ENCODE results near the gene ITIH1. TPM values are rescaled to one million over a fixed set of nuclear protein-coding genes. Genes with fewer than 3 reads are reported as not detected.
A peak's percentile ranks its signal among the peaks of the same experiment; 100 is the strongest.

The ITIH1 gene
- total RNA-seq, 1 experiment from 2014 or later: 0.26 TPM

- ATAC-seq (peak; percentile 96), DNase-seq (ENCODE audit: low spot score) (peak; percentile 95)
- Mint-ChIP-seq H3K27ac (peak within 1 kb of the TSS; percentile 95), H3K27me3 (ENCODE audit: low read depth) (no peaks in the 10 kb centered on the region), H3K4me3 (peak within 1 kb of the TSS; percentile 90), H3K4me1 (peaks cover 6% of the 10 kb centered on the region), H3K36me3 (peaks cover 14% of the 10 kb centered on the region), H3K9me3 (no peaks in the 10 kb centered on the region)
- ChIA-PET POLR2A (interaction anchor here (1.0 to 1.4 kb wide), 3 partner anchors 9 to 318 kb away, joined by 3 to 4 read pairs (median 4); no protein-coding TSS in a partner anchor), CTCF (interaction anchor here (0.6 to 3.3 kb wide), 10 partner anchors 22 to 1102 kb away, joined by 3 to 46 read pairs (median 4); partner anchors contain the start of gene GLT8D1)
- TF ChIP-seq TP53 (CRISPR knock-in tag; IDR thresholded peaks at IDR 0.05): peak; percentile 74; the same call in 1 of the 2 replicates
- peak; percentile 78 for TF ChIP-seq MAX (CRISPR knock-in tag; IDR thresholded peaks at IDR 0.05)
- TF ChIP-seq, protein P1, sequence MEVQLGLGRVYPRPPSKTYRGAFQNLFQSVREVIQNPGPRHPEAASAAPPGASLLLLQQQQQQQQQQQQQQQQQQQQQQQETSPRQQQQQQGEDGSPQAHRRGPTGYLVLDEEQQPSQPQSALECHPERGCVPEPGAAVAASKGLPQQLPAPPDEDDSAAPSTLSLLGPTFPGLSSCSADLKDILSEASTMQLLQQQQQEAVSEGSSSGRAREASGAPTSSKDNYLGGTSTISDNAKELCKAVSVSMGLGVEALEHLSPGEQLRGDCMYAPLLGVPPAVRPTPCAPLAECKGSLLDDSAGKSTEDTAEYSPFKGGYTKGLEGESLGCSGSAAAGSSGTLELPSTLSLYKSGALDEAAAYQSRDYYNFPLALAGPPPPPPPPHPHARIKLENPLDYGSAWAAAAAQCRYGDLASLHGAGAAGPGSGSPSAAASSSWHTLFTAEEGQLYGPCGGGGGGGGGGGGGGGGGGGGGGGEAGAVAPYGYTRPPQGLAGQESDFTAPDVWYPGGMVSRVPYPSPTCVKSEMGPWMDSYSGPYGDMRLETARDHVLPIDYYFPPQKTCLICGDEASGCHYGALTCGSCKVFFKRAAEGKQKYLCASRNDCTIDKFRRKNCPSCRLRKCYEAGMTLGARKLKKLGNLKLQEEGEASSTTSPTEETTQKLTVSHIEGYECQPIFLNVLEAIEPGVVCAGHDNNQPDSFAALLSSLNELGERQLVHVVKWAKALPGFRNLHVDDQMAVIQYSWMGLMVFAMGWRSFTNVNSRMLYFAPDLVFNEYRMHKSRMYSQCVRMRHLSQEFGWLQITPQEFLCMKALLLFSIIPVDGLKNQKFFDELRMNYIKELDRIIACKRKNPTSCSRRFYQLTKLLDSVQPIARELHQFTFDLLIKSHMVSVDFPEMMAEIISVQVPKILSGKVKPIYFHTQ (CRISPR knock-in tag; IDR thresholded peaks at IDR 0.05): no peak
- TF ChIP-seq, protein P2, sequence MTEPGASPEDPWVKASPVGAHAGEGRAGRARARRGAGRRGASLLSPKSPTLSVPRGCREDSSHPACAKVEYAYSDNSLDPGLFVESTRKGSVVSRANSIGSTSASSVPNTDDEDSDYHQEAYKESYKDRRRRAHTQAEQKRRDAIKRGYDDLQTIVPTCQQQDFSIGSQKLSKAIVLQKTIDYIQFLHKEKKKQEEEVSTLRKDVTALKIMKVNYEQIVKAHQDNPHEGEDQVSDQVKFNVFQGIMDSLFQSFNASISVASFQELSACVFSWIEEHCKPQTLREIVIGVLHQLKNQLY (CRISPR knock-in tag; IDR thresholded peaks at IDR 0.05): no peak
- 0 out of 2 replicates have a peak, but pooled peaks have one; percentile 39 for TF ChIP-seq FOXK1 (CRISPR knock-in tag; IDR thresholded peaks at IDR 0.05)
- TF ChIP-seq, protein P3, sequence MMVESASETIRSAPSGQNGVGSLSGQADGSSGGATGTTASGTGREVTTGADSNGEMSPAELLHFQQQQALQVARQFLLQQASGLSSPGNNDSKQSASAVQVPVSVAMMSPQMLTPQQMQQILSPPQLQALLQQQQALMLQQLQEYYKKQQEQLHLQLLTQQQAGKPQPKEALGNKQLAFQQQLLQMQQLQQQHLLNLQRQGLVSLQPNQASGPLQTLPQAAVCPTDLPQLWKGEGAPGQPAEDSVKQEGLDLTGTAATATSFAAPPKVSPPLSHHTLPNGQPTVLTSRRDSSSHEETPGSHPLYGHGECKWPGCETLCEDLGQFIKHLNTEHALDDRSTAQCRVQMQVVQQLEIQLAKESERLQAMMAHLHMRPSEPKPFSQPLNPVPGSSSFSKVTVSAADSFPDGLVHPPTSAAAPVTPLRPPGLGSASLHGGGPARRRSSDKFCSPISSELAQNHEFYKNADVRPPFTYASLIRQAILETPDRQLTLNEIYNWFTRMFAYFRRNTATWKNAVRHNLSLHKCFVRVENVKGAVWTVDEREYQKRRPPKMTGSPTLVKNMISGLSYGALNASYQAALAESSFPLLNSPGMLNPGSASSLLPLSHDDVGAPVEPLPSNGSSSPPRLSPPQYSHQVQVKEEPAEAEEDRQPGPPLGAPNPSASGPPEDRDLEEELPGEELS (CRISPR knock-in tag; IDR thresholded peaks at IDR 0.05): 0 out of 2 replicates have a peak, but pooled peaks have one; percentile 47
- TF ChIP-seq, protein P4, sequence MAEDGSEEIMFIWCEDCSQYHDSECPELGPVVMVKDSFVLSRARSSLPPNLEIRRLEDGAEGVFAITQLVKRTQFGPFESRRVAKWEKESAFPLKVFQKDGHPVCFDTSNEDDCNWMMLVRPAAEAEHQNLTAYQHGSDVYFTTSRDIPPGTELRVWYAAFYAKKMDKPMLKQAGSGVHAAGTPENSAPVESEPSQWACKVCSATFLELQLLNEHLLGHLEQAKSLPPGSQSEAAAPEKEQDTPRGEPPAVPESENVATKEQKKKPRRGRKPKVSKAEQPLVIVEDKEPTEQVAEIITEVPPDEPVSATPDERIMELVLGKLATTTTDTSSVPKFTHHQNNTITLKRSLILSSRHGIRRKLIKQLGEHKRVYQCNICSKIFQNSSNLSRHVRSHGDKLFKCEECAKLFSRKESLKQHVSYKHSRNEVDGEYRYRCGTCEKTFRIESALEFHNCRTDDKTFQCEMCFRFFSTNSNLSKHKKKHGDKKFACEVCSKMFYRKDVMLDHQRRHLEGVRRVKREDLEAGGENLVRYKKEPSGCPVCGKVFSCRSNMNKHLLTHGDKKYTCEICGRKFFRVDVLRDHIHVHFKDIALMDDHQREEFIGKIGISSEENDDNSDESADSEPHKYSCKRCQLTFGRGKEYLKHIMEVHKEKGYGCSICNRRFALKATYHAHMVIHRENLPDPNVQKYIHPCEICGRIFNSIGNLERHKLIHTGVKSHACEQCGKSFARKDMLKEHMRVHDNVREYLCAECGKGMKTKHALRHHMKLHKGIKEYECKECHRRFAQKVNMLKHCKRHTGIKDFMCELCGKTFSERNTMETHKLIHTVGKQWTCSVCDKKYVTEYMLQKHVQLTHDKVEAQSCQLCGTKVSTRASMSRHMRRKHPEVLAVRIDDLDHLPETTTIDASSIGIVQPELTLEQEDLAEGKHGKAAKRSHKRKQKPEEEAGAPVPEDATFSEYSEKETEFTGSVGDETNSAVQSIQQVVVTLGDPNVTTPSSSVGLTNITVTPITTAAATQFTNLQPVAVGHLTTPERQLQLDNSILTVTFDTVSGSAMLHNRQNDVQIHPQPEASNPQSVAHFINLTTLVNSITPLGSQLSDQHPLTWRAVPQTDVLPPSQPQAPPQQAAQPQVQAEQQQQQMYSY (CRISPR knock-in tag; IDR thresholded peaks at IDR 0.05): no peak
- no peak for TF ChIP-seq MXD4 (CRISPR knock-in tag; IDR thresholded peaks at IDR 0.05; ENCODE audit: borderline replicate concordance)
- TF ChIP-seq, protein P5, sequence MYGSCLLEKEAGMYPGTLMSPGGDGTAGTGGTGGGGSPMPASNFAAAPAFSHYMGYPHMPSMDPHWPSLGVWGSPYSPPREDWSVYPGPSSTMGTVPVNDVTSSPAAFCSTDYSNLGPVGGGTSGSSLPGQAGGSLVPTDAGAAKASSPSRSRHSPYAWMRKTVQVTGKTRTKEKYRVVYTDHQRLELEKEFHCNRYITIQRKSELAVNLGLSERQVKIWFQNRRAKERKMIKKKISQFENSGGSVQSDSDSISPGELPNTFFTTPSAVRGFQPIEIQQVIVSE (CRISPR knock-in tag; IDR thresholded peaks at IDR 0.05; ENCODE audit: borderline replicate concordance): no peak
- TF ChIP-seq GABPB1 (CRISPR knock-in tag; IDR thresholded peaks at IDR 0.05): peak; percentile 40; the same call in 1 of the 2 replicates
- TF ChIP-seq CBFB (CRISPR knock-in tag; IDR thresholded peaks at IDR 0.05; ENCODE audit: low read depth): peak; percentile 56; the same call in 1 of the 2 replicates
- TF ChIP-seq IRF1 (CRISPR knock-in tag; IDR thresholded peaks at IDR 0.05): 0 out of 2 replicates have a peak, but pooled peaks have one; percentile 42
- TF ChIP-seq CREM (CRISPR knock-in tag; IDR thresholded peaks at IDR 0.05): peak; percentile 90
- no peak for TF ChIP-seq E2F1 (CRISPR knock-in tag; IDR thresholded peaks at IDR 0.05)
- 0 out of 2 replicates have a peak, but pooled peaks have one; percentile 42 for TF ChIP-seq TEAD4 (CRISPR knock-in tag; IDR thresholded peaks at IDR 0.05)
- TF ChIP-seq, protein P6, sequence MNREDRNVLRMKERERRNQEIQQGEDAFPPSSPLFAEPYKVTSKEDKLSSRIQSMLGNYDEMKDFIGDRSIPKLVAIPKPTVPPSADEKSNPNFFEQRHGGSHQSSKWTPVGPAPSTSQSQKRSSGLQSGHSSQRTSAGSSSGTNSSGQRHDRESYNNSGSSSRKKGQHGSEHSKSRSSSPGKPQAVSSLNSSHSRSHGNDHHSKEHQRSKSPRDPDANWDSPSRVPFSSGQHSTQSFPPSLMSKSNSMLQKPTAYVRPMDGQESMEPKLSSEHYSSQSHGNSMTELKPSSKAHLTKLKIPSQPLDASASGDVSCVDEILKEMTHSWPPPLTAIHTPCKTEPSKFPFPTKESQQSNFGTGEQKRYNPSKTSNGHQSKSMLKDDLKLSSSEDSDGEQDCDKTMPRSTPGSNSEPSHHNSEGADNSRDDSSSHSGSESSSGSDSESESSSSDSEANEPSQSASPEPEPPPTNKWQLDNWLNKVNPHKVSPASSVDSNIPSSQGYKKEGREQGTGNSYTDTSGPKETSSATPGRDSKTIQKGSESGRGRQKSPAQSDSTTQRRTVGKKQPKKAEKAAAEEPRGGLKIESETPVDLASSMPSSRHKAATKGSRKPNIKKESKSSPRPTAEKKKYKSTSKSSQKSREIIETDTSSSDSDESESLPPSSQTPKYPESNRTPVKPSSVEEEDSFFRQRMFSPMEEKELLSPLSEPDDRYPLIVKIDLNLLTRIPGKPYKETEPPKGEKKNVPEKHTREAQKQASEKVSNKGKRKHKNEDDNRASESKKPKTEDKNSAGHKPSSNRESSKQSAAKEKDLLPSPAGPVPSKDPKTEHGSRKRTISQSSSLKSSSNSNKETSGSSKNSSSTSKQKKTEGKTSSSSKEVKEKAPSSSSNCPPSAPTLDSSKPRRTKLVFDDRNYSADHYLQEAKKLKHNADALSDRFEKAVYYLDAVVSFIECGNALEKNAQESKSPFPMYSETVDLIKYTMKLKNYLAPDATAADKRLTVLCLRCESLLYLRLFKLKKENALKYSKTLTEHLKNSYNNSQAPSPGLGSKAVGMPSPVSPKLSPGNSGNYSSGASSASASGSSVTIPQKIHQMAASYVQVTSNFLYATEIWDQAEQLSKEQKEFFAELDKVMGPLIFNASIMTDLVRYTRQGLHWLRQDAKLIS (CRISPR knock-in tag; IDR thresholded peaks at IDR 0.05; ENCODE audit: borderline replicate concordance): peak; percentile 28; the same call in 1 of the 2 replicates
These were observed 6.7 kb upstream of the ITIH1 start, which contains the start of gene NEK4 for GRCh38 chr3:52770496-52771333. Gene NEK4, minus strand, starts transcription at chr3:52770940. Its CDS starts 194 bp downstream, at chr3:52770746.

Measured in WTC11 (cell line).